ENCODE measurements around the gene LSM3.

LSM3 gene

DNA sequence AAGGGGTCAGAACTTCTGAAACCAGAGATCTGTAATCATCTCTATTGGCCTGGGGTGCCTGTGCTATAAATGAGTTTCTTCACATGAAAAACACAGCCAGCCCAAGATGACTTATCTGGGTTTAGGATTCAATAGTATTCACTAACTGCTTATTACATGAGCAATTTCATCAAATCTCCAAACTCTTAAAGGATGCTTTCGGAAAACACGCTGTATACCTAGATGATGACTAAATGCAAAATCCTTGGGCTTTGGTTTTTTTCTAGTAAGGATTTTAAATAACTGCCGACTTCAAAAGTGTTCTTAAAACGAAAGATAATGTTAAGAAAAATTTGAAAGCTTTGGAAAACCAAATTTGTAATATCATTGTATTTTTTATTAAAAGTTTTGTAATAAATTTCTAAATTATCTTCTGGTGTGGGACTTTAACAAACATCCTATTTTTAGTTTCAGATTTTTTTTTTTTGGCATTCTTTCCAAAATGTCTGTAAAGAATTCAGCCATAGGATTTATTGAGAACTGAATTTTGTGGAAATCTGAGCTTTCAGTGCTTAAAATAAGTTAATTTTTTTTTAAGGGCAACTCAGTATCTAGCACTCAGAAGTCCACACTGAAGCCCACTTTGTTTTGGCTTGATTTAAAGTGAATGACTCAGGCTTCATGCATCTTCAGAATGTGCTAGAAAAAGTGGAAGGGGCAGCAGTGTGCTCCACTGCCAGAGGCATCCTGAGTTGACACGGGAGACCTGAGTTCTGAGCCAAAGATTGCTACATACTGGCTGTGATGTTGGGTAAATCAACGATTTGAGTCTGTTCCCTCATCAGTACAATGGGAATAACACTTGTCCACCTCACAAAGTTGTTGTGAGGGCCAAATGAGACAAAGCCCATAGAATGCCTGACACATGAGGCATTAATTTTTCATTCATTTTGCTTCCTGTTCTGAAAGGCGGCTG is 35.1 kb upstream of the LSM3 start:
- DNase-seq: no peak

DNA sequence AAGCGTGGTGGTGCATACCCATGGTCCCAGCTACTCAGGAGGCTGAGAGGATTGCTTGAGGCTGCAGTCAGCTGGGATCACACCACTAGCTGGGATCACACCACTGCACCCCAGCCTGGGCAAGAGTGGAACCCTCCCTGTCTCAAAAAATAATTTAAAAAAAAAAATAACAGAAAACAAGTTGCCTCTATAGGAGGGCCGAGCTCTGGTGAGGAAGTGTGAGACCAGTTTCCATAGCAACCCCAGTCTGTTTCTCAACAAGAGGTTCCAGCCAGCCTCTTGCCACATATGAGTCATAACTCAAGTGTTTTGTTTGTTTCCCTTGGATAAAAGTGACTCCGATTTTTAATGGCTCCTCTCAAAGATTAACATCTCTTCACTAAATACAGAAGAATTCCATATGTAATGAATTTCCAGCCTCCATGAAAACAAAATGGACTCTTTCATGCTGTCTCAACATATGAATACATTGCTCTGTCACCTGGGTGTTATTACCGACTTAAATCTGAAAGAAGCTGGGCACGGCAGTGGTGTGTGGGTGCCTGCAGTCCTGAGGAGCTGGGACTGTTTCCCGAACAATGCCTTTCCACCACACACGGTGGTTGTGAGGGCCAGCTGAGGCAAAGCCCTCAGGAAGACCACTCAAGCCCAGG is 34.1 kb upstream of the LSM3 start:
- DNase-seq: peak; percentile 33

DNA sequence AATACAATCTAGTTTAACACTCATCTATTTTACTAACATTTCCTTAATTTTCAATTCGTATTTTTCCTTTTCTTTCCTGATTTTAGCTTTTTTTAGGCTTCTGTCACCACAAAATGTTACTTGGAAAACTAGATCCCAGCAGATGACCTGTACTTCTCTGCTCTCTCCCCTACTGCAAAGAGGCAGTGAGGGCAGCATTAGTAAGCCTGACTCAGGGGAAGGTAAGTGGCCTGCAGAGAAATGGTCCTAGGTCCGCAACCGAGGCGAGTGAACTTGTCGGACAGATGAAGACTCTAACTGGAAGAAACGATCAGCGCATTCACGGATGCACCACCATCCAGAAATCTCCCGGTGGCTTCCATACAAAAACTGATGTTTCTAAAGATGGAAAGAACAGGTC is 33.4 kb upstream of the LSM3 start:
- no peak for DNase-seq

DNA sequence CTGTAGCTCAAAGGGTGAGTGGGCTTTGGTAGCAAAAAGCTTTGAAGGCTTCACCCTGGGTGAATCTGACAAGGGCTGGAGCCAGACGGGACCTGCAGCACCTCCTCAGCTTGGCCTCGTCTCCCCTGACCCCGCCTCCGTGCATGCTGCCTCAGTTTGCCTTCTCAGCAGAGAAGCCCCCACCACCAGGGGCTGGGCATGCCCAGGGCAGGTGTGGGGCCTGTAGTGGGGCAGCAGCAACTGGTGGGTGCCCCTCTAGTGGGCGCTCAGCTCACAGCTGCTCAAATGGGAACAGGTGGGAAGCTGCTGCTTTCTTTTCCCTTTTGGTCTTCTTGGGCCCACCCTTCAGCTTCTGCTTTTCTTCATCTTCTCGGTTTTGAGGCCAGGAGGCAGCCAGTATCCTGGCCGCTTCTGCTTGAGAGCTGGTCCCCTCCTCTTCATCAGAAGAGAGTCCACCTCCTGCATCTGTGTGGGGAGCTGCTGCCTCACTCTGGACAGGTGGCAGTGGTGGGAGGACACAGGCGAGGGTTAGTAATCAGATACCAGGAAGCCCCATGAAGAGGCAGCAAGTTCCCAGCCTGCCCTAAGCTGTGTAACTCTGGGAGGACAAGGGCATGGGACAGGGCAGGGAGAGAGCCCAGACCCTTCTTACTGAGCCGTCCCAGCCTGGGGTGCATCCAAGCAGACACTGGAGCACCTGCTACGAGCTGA is 32.8 kb upstream of the LSM3 start:
- DNase-seq: no peak

DNA sequence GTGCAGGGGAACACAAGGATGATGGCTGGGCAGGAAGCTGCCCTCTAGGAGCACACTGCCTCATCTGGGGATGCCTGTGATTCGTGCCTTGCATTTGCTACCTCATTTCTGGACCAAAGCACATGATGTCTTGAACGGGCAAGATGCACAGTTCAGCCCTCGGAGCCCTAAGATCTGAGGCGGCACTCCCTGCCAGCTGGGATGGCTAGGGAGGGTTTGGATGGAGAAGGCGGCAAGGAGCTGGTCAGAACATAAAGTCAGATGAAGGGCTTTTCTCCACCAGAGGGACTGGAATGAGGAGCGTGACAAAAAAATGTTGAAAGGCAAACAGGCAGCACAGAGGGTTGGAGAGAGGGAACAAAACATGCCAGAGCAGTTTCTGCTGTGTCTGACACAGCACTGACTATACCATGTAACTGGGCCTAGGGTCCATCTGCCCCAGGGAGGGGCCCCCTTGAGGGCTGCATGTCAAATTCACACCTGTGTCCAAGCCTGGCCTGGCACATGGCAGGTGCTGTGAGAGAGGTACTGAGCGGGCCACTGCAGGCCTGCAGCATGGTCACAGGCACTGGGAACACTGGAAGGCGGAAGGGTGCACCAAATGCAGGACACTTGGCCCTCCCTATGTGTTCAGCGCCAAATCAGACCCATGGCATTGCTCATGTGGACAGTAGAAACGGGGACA is 32.1 kb upstream of the LSM3 start:
- no peak for DNase-seq

DNA sequence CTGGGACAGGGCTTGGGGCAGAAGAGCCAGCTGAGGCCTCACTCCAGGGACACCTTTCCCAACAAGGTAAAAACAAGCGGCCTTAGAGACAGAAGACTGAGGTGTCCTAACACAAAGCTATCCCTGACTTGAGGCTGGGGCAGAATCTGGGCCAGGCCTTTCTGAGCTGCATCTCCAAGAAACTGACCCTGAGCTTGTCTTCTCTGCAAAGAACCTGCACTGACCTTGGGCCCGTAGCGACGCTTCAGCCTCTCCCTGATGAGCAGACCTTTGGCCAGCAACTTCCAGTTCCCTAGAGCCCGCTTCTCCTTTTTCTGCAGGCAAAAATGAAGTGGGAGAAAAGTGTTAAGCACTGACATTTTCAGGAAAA is 31.6 kb upstream of the LSM3 start:
- no peak for DNase-seq

DNA sequence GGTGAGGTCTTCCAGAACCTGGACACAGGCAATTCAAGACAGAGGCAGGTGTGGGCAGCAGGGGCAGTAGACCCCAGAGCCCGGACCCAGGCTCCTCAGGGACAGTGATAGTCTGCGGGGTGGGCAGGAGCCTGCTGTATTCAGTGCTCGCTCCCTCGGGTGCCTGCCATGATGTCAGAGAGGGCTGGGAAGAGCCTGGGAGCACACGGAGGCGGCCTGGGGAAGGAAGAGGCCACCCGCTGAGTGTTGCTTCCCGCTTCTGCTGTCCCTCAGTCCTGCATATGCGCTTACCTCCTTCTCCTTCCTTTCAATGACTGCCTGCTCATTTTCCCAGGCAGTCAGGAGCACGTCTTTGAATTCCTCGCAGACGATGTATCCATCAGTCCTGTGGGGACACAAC is 31.0 kb upstream of the LSM3 start:
- DNase-seq: no peak

DNA sequence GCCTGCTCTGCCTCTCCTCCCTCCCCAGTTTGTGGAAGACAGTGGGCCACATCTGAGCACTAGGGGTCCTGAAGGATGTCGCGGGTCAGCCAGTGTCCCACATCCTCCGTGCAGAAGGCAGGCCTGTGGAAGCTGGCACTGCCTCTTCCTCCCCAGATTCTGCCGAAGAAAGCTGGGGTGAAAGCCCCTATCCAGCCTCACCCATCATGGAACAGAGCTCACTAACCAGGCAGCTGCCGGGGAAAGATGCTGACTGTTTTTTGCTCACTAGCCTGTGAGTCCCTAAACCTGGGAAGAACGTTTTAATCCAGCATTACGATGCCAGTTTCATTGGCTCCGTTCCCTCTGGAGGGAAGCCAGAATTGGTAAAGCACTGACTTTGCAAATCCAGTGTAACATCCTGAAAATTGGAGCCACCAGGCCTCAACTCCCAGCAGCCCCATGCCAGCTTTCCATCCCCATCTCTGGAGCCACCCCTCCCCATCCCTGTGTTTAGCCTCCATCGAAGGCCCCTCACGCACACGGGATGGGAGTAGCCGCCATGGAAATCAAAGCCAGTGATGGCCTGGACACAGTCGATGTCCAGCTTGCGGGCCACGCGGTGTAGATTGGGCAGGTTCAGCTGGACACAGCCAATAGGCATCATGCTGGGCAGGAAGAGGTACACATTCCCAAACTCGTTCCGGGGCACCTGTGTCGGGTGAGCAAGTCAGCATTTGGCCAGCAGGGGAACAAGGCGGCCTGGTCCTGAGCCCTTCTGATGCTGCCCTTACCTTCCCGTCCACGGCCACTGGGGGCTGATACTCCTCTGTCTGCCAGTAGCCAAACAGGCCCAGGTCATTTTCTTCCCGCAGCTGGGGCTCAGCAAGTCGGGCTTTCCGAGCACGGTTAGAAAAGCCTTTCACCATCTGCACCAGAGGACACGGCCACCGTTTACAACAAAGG is 30.3 kb upstream of the LSM3 start:
- no peak for DNase-seq

DNA sequence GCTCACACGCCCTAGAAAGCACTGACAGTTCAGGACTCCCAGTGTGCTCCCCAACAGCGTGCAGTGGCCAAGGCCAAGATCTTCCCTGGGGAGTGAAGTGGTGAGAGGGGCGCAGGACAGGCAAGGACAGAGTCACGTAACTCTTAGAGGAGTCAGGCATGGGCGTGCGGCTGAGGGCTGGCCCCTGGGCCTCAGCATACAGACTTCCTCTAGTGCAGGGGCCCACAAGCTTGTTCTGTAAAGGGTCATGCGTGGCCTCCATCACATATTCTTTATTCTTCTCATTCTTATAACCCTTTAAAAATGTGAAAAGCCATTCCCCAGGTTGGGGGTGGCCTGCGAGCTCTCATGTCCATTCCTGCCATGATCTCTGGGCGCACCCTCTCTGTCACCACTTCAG is 28.5 kb upstream of the LSM3 start:
- no peak for DNase-seq

DNA sequence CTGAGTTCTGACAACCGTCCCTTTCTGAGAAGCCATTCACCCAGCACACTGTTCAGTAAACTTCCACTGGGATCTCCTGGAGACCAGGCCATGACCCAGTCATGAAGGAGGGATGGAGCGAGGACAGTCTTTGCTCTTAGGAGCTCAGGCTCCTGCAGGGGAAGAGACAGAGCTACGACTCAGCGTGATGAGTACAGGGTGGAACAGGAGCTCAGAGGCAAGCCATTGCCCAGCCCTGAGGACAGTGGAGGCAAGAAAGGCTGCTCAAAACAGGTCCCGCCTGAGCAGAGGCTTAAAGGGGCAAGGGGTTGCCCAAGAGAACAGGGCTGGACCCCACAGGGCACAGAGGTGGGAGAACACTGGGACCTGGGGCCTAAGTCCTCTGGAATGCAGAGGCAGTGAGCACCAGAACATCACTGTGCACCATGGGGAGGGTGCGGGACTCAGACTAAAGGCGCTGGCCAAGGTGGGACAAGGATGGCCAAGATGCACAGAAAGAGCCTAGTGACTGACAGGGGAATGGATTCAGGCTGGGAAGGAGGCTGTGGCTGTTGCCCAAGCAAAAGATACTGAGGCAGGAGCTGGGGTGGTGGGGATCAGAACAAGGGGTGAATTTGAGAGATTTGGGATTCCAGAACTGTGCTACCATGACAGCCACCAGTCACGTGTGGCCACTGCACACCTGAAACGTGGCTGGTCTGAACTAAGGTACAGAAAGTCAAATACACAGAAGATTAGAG is 28.0 kb upstream of the LSM3 start:
- no peak for DNase-seq

DNA sequence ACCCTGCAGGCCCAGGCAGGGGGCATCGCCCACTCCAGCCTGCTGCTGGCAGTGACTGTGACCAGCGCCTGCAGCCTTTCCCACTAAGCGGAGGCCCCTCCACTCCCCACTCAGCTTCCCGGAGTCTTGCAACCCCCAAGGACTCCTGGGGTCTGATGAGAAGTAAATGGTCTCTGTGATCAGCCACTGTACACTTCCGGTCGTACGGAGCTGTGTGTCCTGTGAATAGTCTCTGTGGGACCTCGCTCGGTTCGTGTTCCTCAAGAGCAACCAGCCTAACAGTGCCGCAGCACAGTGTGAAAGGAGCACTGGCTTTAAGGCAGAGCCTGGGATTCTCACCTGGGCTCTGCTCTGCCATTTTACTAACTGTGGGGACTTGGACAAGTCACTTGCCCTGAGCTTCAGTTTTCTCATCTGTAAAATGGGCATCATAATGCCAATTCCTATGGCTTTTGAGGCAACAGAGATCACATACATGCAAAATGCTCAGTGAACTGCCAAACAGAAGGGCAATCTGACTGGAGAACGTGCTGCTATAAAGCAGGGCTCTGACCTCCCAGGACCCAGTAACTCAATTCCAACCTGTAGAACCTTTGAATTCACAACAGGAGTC is 27.0 kb upstream of the LSM3 start:
- no peak for DNase-seq

DNA sequence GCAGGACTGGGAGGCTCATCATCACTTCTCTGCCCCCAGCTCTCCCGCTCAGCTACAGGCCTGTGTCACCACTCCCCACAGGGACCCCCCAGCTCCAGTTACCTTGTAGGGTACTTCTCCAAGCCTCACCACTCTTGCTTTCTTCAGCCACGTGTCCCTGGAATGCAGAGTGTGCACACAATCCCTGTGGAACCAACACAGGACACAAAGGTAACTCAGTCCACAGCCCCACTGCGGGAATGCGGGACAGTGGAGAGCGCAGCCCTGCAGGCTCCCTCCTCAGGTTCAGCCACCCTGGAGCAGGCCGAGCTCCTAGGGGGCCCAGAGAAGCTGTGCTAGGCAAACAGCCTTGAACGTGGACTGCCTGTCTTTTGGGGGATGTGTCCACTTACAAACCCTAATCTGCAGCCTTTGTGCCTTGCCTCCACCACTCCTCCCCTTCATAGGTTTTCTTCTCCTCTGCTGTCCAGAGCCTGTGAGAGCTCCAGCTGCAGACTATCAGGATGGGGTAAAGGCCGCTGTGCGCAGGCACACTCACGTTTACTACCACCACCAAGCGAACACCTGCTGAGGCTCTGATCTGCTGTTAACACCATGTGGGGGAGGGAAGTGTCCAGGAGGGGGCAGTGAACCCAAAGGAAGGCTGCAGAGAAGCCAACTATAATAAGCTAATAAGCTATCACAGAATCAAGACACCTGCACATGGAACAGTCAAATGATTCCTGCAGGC is 26.2 kb upstream of the LSM3 start:
- no peak for DNase-seq

DNA sequence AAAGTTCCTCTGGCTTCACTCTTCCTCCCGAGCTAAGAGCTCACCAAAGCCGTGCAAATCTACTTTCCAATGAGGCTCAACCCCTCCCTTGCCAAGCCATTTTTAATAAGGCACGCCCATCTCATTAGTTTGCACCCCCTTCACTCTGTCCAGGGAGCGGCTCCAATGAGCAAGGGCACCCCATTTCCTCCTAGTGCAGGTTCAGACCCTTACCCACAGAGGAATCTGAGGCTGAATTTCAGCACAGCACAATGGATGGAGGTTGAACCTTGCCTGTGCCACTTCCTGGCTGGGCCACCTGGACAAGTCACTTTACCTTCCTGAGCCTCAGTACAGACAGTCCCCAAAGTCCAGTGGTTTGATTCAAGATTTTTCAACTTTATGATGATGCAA is 25.7 kb upstream of the LSM3 start:
- no peak for DNase-seq

DNA sequence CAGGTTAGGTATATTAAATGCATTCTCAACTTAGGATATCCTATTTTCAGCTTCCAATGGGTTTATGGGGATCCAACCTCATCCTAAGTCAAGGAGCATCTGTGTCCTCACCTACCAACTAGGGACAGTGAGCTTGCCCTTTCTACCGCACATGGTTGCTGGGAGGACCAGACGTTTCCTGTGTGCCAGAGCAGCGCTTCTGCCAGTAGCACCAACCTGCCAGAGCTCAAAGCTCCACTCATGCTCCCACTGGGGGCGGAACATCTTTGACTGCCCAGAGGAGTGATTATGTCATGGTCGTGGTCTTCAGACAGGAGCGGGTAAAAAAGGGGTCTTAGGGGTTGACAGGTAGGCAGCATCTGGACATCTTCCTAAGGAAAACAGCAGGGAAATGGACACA is 25.0 kb upstream of the LSM3 start:
- DNase-seq: no peak

DNA sequence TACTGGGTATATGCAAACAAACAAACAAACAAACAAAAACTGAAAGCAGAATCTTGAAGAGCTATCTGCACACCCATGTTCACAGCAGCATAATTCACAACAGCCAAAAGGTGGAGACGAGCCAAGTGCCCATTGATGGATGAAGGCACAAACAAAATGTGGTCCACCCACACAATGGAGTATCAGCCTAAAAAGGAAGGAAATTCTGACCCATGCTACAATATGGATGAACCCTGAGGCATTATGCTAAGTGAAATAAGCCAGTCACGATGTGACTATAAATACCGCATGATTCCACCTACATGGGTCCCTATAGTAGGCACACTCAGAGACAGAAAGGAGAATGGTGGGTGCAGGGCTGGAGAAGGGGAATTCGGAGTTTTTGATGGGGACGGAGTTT is 24.3 kb upstream of the LSM3 start:
- no peak for DNase-seq

DNA sequence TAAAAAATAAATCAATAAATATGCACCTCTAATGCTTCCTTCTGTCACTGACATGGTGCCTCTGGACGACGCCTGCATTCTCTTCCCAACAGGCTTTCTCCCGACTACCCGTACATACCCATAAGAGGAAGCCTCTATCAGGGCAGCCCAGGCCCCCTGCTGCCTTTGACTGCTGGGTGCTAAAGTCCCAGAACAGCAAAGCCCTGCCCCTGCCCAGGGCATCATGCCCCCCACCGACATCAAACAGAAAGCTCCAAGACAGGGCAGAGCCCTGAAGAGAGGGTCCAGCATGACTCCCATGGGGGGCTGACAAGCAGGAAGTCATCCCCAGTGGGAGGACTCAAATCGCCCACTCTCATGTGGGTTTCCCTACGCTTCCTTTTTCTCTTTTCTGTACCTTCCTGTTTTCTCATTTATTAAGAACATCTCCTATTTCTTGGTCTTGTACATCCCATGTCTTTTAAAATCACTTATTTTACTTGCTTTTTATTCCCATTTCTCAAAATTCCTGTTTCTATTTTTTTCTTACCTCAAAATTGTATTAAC is 23.6 kb upstream of the LSM3 start:
- DNase-seq: no peak

DNA sequence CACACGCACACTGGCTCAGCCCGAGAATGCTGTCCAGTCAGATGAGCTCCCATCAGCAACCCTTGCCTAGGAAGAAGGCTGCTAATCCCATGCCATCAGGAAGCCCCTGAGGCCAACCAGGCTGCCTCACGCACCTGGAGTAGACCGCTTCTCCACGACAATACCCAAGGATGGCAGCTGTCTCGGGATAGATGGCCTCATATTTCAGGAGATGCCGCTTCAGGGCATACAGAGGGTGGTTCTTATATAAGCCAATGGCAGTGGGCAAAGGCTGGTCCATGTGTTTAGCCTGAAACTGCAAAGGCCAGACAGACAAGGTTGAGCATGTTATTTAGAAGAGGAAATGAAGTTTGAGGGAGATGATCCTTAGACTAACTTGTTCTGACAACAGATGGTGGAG is 22.4 kb upstream of the LSM3 start:
- no peak for DNase-seq

DNA sequence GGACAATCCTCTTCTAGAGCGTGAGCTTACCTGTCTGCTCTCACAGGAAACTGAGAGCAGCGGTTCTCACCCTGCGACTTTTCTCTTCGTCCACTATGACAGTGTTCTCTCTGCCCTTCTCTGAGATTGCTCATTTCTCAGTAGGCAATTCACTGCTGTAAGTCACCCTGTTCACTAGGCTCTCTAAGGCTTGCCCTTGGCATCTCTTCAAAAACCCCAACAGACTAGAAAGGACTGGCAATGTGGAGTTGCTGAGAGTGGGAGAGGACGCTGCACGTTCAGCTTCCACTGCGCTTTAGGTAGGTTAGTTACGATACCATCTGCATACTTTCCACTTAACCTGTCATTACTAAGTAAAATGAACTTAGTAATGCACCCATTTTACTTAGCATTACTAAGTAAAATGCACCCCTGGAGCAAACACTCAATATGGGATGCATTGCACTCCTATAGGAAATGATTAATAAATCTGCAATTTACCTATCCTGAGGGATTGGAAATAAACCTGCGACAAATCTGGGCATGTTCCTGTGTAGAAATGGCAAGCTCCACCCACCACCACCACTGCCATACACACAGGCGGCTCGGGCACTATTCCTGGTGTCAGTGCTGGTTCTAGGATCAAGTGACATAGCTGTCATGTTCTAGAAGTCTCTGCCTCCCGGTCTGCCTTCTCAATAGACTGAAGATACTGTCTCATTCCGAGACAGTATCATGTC is 21.6 kb upstream of the LSM3 start:
- DNase-seq: no peak

DNA sequence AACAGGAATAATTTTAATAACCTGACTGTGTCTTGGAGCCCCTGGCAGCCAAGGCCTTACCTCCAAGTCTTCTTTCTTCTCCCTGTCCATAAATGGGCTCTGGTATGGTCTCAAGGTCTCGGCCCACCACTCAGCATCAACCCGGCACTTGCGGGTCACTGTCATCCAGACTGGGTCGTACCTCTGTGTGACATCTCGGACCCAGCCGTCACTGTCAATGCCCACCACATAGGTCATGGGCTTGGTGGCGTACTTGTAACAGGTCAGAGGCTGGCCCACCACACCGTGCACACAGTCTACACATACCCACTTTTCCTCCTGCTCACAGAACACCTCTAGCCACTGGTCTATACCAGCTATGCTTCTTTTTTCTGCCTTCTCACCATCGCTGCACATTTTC is 20.7 kb upstream of the LSM3 start:
- DNase-seq: no peak
